ENCODE data around the gene ZCCHC3.
"Not testable (repeated sequence)": the region's sequence is repeated elsewhere in the genome, so short reads cannot be mapped to it uniquely, and the experiment has no call there.

The ZCCHC3 gene, protein sequence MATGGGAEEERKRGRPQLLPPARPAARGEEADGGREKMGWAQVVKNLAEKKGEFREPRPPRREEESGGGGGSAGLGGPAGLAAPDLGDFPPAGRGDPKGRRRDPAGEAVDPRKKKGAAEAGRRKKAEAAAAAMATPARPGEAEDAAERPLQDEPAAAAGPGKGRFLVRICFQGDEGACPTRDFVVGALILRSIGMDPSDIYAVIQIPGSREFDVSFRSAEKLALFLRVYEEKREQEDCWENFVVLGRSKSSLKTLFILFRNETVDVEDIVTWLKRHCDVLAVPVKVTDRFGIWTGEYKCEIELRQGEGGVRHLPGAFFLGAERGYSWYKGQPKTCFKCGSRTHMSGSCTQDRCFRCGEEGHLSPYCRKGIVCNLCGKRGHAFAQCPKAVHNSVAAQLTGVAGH

DNA sequence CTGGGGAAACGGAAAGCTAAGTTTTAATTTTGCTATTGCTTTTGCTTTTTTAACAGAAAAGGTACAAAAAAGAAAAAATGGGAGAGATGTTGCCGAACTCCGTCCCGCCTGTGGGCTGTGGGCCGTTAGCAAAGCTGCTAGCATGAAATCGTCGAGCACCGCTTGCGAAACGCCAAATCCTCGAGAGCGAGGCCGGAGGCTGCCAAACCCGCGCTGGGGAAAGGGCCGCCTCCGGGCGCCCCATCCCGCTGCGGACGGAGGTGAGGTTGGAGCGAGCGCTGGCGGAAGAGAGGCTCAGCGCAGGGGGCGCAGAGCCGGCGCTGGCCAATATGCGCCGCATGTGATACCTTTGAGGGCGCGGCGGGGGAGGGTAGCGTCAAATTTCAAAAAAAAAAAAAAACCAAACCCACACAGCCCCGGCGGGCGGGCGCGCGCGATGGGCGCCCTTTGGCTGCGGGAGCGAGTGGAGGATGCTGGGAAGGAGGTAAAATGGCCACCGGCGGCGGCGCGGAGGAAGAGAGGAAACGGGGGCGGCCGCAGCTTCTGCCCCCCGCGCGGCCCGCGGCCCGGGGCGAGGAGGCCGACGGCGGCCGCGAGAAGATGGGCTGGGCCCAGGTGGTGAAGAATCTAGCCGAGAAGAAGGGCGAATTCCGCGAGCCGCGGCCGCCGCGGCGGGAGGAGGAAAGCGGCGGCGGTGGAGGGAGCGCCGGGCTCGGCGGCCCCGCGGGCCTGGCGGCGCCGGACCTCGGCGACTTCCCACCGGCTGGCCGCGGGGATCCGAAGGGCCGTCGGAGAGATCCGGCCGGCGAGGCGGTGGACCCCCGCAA, at the start of gene ZCCHC3:
Gene ZCCHC3 (plus strand): TSS at position 473 of the 827 bp plus-strand sequence. CDS start 17 bp downstream, at position 490.
- DNase-seq (ENCODE audit: low spot score): peak; percentile 91

DNA sequence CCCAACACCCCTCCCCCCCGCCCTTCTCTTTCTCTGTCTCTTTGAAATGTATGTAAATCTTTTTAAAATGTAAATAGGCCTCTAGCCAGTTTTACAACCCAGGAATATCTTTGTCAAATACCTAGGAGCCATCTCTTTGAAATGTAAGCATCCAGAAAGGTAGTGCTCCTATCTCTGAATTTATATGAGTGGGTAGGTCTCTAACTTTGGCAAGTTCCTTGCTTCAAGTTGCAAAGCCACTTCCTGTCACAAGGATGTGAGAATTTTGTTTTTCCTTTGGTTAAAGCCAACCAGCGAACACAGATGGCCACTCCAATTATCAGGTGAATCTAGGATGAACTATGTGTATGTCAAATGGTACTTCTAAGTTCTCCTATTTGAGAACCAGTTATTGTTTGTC, 46.0 kb upstream of the ZCCHC3 start:
- no peak for DNase-seq (ENCODE audit: low spot score)

DNA sequence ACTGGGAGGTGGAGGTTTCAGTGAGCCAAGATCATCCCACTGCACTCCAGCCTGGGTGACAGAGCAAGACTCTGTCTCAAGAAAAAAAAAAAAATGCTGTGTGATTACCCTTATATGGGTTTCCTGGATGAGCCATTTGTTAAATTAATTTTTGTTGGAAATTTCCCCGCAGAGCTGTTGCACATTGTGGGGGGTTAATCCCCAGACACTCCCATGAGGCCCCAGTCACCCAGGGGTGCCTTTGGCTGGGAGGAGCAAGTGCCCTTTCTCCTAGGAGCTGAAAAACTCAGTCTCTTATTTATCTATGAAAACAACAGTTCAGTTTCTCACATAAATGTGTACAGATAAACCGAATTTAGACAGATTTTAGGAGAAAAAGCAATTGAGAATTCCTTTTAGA, 44.6 kb upstream of the ZCCHC3 start:
- no peak for DNase-seq (ENCODE audit: low spot score)

DNA sequence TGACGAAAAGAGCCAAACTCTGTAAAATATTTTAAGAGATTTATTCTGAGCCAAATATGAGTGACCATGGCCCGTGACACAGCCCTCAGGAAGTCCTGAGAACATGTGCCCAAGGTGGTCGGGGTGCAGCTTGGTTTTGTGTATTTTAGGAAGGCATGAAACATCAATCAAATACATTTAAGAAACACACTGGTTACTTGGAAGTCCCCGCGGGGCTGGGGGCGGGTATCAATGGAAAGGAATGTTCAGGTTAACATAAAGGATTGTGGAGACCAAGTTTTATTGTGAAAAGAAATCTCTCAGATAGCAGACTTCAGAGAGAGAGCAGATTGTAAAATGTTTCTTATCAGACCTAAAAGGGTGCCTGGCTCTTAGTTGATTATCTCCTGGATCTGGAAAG, 43.9 kb upstream of the ZCCHC3 start:
- DNase-seq (ENCODE audit: low spot score): not testable (repeated sequence)

DNA sequence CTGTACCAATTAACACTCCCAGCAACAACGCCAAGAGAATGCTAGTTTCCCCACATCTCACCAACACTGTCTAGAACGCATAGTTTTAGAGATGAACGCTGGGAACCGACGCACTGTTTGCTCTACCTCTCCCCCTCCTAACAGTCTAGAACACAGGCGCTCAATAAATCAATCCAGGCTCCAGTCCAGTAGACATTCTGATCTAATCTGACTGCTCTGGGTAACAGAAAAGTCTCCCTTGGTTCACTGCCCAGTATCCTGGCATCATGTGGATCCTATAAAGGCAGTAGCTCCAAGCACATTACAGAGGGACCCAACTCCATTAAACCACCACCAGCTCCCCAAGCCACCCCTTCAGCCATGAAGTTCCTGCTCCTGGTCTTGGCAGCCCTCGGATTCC, 40.0 kb upstream of the ZCCHC3 start, which contains the start of gene DEFB132:
Gene DEFB132 (plus strand): TSS at position 306 of the 400 bp plus-strand sequence. CDS start 55 bp downstream, at position 361.
- no peak for DNase-seq (ENCODE audit: low spot score)

DNA sequence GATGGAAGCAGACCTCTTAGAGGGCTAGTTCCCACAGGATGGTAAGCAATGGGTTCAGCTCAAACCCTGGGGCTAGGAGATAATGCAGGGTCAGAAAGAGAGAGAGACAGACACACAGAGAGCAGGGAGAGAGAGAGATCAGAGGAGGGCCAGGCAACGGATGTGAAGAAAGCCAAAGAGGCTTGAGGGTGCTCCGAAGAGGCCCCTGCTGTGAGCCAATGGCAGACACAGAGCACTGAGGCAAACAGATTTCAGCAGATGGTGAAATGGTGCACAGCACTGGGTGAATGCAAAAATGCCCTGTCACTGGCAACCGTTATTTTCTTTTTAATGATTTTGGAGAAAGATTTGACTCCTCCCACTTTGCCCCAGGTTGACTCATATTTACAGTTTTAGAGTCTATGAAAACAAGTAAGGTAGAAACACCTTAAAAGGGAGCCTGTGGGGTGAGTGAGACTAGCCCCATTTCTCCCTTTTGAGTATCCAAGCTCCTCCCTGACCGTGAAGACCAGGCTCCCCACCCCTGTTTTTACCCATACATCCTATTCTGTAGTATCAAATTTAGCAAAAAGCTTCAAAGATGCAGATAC, 39.0 kb upstream of the ZCCHC3 start:
- DNase-seq (ENCODE audit: low spot score): no peak

DNA sequence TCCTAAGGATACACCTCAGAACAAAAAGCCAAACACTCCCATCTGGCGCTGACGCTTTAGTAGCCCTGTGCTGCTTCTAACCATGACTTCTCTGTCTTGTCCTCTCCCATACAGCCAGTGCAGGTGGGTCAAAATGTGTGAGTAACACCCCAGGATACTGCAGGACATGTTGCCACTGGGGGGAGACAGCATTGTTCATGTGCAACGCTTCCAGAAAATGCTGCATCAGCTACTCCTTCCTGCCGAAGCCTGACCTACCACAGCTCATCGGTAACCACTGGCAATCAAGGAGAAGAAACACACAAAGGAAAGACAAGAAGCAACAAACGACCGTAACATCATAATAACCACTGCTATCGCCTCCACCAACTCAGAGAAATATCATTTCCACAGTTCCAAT, 38.4 kb upstream of the ZCCHC3 start:
- DNase-seq (ENCODE audit: low spot score): peak; percentile 38

DNA sequence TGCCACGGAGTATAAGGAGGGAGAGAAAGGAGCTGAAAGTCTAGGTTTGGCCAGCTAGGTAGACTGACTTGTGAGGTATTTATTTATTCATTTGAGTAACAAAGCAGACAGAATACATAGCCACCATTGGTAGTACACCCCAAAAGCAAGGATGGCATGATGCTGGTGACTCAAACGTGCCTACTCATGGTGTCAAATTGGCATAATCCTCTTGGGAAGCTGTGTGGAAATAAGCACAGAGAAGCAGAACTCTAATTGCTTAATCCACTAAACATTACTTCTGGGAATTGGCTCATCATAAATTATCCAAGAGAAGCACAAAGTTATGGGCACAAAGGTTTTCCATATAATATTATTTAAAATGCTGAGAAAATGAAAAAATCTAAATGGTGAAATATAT, 37.4 kb upstream of the ZCCHC3 start:
- DNase-seq (ENCODE audit: low spot score): no peak

DNA sequence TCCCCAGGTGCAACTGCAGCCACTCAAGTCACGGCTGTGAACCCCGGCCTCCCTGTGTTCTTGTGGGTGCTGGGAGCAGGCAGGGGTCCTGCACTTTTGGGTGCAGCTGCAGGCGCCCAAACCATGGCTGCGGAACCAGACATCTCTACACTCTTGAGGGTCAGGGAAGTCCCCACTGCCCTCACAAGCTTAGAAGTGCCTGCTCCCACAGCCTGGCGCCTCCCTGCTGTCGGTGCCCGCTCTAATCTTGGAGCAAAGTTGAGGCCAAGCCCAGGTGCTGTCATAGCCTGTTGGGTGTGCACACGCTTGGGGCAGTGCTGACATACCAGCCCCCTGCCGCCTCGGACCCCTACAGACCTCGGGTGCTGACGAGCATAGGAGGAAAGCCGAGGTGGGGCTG, 33.7 kb upstream of the ZCCHC3 start:
- DNase-seq (ENCODE audit: low spot score): no peak

DNA sequence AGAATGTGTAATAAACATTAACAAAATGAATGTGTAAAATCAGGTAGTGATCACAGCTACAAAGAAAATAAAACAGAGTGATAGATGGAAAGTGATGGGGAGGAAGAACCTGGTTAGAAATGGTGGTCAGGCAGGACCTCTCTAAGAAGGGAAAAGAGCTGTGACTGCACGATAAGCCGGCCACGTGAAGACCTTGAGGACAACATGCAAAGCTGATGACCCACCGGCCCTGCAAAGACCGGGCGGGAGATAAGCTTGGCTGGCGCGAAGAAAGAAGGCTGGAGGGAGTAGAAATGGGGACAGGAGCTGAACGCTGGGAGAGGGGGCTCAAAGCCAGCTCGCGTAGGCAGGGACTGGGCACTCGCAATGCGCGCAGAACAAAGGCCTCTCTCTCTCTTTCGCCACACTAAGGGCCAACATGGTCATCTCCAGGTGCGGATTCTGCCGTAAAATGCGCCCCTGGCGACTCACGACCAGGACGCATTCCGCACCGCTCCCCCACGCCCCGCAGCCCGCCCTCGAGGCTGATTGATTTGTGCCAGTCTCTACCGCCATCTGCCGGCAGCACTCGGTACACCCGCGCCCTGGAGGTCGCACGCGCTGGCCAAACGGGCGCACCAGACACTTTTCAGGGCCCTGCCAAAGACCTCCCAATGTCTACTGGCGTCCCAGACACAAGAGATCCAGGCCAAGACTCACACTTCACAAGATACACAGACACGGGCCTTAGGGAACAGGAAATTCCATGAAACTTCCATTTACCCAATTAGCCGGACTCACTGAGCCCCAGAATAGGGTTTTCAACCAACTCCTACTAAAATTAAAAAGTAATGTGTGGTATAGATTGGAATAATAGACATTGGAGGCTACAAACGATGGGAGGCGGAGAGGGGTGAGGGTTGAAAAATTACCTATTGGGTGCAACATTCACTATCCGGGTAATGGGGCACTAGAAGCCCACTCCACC, 30.5 kb upstream of the ZCCHC3 start:
- peak; percentile 92 for DNase-seq (ENCODE audit: low spot score)

DNA sequence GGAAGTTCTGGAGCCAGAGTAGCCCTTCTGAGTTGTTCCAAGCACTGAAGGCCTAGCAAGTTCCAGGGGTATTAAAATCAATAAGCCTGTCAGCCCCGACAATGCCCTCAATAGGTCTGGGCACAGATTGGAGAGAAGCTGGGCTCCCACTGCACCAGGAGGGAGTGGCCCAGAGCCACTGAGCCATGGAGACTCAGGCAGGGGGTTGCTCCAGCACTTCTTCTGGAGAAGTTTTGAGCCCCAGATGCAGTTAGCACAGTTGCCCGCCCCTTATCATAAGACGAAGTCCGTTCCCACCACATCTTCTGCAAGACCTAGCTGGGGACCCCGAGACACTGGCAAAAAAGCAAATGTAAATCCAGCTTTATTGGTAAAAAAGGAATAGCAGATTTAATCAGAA, 26.9 kb upstream of the ZCCHC3 start:
- no peak for DNase-seq (ENCODE audit: low spot score)

DNA sequence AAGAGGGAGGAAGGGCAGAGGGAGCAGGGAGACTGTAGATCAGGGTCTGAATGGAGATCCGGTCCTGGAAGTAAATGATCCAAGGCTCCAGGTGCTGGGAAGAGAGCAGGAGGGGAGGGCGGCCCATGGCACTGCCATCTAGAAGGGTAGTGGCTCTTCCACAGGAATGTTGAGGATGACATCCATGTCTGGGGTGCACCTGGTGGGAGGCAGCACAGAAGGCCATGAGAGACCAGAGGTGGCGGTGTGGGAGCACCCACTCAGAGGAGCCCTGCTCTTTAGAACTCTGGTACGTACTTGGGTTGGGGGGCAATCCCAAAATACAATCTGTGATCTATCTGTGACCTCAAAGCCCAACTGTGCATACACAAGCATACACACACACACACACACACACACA, 26.3 kb upstream of the ZCCHC3 start:
- DNase-seq (ENCODE audit: low spot score): no peak

DNA sequence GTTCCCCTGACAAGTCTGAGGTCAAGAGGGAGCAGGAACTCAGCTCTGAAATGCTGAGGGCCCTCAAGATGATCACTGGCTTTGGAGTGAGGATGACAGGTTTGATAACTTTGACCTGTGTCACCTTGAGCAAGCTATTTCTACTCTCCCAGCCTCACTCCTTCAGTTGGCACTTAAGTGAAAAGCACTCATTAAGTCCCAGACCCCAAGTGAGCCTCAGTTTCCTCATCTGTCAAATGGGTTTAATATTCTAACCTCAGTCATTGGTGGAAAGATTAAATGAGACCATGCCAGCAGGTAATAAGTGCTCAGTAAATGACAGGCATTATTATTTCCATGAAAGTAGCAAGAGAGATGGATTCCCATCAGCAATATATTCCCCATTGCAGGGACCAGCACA, 25.8 kb upstream of the ZCCHC3 start:
- no peak for DNase-seq (ENCODE audit: low spot score)

DNA sequence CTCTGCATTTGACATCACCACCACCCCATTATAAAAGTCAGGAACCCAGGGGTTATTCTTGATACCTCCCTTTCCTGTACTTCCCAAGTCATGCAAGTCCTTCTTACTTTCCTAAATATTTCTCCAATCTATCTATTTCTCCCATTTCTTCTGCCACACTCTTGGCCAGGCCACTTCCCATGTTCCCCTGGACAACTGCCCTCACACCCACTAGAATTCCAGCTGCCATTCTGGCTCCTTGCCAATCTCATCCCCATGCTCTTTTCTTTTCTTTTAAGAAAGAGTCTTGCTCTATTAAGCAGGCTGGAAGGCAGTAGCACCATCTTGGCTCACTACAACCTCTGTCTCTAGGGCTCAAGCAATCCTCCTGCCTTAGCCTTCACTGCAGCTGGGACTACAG, 24.7 kb upstream of the ZCCHC3 start:
- DNase-seq (ENCODE audit: low spot score): no peak

DNA sequence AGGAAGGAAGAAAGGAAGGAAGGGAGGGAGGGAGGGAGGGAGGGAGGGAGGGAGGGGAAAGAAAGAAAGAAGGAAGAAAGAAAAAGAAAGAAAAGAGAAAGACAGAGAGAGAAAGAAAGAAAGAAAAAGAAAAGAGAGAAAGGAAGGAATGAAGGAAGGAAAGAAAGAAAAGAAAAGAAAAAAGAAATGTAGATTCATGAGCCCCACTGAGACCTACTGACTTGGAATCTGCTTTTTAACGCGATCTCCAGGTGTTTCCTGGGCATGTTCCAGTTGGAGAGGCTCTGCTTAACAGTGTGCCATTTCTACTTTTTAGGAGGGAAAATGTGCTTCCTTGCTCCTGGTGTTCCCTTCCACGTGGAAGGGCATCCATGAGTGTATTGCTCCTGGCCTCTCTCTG, 23.5 kb upstream of the ZCCHC3 start:
- DNase-seq (ENCODE audit: low spot score): no peak

DNA sequence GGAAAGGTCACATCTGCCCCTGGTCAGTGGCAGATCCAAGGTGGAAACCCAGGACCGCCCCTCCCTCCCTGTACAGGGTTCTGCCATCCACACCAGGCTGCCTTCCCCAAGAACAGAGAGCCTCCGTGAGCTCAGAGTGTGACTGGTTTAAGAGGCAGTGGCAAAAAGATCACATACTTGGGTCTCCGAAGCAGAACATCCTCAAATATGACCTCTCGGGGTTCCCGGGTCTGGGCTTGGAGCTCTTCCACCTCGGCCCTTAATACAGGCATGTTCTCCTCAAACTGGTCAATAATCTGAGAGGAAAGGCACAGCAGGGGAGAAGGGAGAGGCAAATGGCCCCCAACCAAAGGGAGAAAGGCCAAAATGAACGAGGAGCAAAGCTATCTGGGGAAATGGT, 21.6 kb upstream of the ZCCHC3 start:
- DNase-seq (ENCODE audit: low spot score): no peak

DNA sequence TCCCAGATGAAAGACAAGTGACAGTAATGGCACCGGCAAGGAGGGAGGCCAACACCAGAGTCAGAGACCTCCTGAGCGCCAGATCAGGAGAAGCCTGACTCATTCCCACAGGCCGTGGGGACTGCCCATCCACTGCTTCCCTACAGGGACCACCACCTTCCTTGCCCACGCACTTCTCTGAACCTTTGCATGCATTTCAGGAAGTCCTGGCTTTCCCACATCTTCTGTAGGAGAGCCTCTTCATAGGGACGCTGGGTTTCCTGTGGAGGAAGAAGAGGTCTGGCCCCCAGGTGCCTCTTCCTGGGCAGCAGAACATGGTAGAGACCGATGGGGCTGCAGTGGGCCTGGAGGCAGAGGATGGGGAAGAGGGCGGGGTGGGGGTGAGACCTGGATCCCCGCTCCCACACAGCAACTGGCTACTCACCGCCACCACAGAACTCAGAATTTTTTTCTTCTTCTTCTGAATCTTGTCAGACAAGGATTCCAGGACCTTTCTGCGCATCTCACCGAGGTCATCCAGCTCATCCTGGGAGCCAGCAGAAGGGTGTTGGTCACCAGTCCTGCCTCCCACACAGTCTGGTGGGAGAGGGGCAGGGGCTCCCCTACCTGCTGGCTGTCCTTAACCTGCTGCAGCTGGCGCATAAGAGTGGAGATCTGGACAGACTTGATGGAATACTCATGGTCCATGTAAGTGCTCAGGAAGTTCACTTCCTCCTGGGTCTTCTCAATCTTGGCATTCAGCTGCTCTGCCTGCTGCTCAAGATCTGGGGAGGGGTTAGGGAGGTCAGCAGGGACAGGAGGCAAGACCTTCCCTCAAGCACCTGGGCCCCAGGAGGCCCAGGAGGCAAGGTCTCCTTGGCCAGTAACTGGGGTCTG, 20.5 kb upstream of the ZCCHC3 start:
- DNase-seq (ENCODE audit: low spot score): no peak

DNA sequence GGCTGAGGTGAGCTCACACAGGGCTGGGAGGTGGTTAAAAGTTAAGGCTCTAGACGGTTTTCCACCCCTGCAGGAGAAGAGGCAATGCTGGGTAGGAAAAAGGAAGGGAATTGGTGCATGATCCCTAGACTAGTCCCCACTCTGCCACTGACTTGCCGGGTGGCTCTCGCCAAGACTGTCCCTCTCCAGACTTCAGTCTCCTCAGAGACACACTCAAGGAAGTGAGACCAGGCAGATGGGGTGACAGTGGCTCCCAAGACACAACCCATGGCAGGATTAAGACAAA, 19.9 kb upstream of the ZCCHC3 start:
- no peak for DNase-seq (ENCODE audit: low spot score)

DNA sequence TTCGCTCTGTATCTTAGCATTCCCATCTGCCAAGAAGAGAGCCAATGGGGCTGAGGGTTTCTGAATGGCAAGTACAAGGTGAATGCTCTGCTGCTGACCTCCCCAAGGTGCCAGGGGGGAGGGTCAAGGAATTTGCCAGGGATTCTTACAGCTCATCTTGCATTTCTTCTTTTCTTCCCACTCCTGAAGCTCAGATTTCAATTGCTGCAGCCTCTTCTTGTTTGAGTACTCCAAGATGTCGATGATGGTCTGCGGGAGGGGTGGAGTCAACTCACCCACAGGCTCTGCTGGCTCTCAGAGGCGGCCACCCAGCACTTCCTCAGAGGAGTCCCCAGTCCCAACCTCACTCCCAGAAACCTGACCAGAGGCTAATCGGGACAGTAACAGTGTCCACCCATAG, 19.2 kb upstream of the ZCCHC3 start:
- no peak for DNase-seq (ENCODE audit: low spot score)

DNA sequence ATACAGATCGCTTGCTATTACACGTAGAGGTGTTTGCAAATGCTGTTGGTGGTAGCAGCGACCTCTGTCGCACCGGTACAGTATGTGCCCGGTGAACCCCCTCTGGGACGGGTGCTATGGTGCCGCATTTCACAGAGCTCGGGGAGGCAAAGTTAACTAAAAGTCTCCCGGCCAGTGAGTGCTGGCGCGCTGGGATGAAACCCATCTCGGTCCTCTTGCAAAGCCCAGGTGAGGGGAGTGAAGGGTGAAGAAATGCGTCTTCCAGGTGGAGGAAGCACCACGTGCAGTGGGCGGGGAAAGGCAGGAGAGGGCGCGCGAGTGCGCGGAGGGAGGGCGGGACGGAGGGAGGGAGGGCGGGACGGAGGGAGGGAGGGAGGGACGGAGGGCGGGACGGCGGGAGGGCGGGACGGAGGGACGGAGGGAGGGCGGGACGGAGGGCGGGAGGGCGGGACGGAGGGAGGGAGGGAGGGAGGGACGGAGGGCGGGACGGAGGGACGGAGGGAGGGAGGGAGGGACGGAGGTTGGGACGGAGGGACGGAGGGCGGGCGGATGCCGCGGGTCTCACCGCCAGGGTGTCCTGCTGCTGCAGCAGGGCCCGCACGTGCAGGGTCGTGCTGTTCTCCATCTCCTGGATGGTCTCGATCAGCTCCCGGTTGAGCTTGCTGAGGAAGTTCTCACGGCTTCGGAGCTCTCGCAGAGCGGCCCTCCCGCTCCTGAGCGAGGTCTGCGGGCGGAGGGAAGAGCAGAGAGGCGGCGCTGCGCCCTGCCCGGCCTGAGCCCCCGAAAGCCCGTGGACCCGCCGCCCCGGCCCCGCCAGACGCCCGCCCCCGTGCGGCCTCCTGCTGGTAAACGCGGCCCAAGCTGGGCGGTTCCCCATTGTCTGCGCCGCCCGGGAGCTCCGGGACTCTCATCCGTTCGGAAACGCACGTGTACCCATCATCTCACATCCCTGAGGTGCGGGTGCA, 18.5 kb upstream of the ZCCHC3 start:
- peak; percentile 49 for DNase-seq (ENCODE audit: low spot score)

Measured in AG20443 (cell line).